ENCODE measurements around the gene ADAM8. TPM values are rescaled to one million over a fixed set of nuclear protein-coding genes. Genes with fewer than 3 reads are reported as not detected.

Gene ADAM8
- total and polyA plus RNA-seq, 10 of the 15 experiments (the other 5 are each of a cell fraction or from before 2014, with no cell fraction given): 0.37 to 92.7 (median 21.7) TPM

- TF ChIP-seq HSF1 (IDR thresholded peaks at IDR 0.05; ENCODE audit: low read depth, low read length) (no peak), REST (IDR thresholded peaks at IDR 0.05; ENCODE audit: low read depth, low read length) (no peak), EZH2 (IDR thresholded peaks at IDR 0.05; ENCODE audit: borderline replicate concordance, control insufficient read depth, low read depth, low read length) (no peak), TCF7 (IDR thresholded peaks at IDR 0.05; ENCODE audit: borderline replicate concordance) (no peak)
These were observed 36.1 kb upstream of the ADAM8 start (continued) for GRCh38 chr10:133312769-133313145.

GRCh38 chr10:133312016-133312768 lies 35.5 kb upstream of the ADAM8 start:
- Histone ChIP-seq H3K79me2 (ENCODE audit: control insufficient read depth, insufficient read depth, low read length) (peaks cover 16% of the 10 kb centered on the region), H2AFZ (ENCODE audit: control insufficient read depth, low read depth, low read length) (no peak overlapping the region), H3K4me1 (ENCODE audit: control insufficient read depth, insufficient read depth, low read length) (peaks cover 4% of the 10 kb centered on the region), H3K9ac (ENCODE audit: control insufficient read depth, insufficient read depth, low read length) (no peak overlapping the region), H3K27ac (ENCODE audit: control insufficient read depth, insufficient read depth) (no peak overlapping the region), H4K20me1 (ENCODE audit: control insufficient read depth, insufficient read depth) (no peaks in the 10 kb centered on the region), H3K4me2 (ENCODE audit: control insufficient read depth, insufficient read depth) (no peak overlapping the region), H3K9me3 (replicated peaks; ENCODE audit: control insufficient read depth, insufficient read depth, low read length) (no peaks in the 10 kb centered on the region), H3K4me3 (no peak overlapping the region), H3K36me3 (ENCODE audit: control insufficient read depth in 2 of 2, insufficient read depth in 2 of 2, low read length in 1 of 2) (peaks cover 0 to 4% of the 10 kb centered on the region in 2 experiments; a peak in 3 of 4 replicates), H3K27me3 (replicated peaks in 1 of 2; ENCODE audit: control insufficient read depth in 2 of 2, insufficient read depth in 2 of 2, low read length in 1 of 2) (no peaks in the 10 kb centered on the region)
- ChIA-PET SMC1A (ENCODE audit: uncharacterized antibody, unreplicated experiment) (no interaction called here), RAD21 (ENCODE audit: unreplicated experiment) (no interaction called here), POLR2A (no interaction called here), CTCF (interaction anchor here (1.5 kb wide), 1 partner anchor 8 kb away, joined by 3 read pairs; no protein-coding TSS in a partner anchor)
- intact Hi-C loops (cut with micrococcal nuclease; ENCODE audit: unreplicated experiment) (no loop called here), in situ Hi-C loops (cut with MboI) (no loop called here)
- FAIRE-seq: no peak
- WGBS (ENCODE audit: insufficient coverage, insufficient replicate concordance, low lambda C conversion rate, missing lambda C conversion rate): 87% methylated on average over 23 of the region's 23 CpGs
- no peak for ATAC-seq
- no peak for DNase-seq (ENCODE audit: low read depth, low spot score)
- BruUV-seq (replicated peaks): TSS peak; percentile 52
- TF ChIP-seq BMI1 (IDR thresholded peaks at IDR 0.05; ENCODE audit: borderline replicate concordance) (no peak), STAT3 (IDR thresholded peaks at IDR 0.05; ENCODE audit: low read depth, low read length) (no peak), SMC3 (IDR thresholded peaks at IDR 0.05; ENCODE audit: borderline replicate concordance, low read length) (no peak), IKZF1 (conservative IDR thresholded peaks at IDR 0.05) (no peak), MTA2 (IDR thresholded peaks at IDR 0.05; ENCODE audit: low read depth) (no peak), TCF12 (IDR thresholded peaks at IDR 0.05; ENCODE audit: low read depth, low read length) (no peak), SREBF2 (IDR thresholded peaks at IDR 0.05; ENCODE audit: low read length) (no peak), SMARCA5 (IDR thresholded peaks at IDR 0.05) (no peak), PKNOX1 (IDR thresholded peaks at IDR 0.05) (no peak), RAD51 (IDR thresholded peaks at IDR 0.05) (no peak), ZNF217 (IDR thresholded peaks at IDR 0.05) (no peak), YY1 (IDR thresholded peaks at IDR 0.05; ENCODE audit: low read depth, low read length) (no peak), BRCA1 (IDR thresholded peaks at IDR 0.05; ENCODE audit: low read depth, low read length) (no peak), RB1 (IDR thresholded peaks at IDR 0.05; ENCODE audit: borderline replicate concordance) (no peak), CREB1 (IDR thresholded peaks at IDR 0.05; ENCODE audit: low read depth) (no peak)
